Measurements from ENCODE around the gene PTPRG. TPM values are rescaled to one million over a fixed set of nuclear protein-coding genes. Genes with fewer than 3 reads are reported as not detected.

PTPRG gene
- total RNA-seq, 1 donor from 2014 or later: 34.1 TPM

DNA sequence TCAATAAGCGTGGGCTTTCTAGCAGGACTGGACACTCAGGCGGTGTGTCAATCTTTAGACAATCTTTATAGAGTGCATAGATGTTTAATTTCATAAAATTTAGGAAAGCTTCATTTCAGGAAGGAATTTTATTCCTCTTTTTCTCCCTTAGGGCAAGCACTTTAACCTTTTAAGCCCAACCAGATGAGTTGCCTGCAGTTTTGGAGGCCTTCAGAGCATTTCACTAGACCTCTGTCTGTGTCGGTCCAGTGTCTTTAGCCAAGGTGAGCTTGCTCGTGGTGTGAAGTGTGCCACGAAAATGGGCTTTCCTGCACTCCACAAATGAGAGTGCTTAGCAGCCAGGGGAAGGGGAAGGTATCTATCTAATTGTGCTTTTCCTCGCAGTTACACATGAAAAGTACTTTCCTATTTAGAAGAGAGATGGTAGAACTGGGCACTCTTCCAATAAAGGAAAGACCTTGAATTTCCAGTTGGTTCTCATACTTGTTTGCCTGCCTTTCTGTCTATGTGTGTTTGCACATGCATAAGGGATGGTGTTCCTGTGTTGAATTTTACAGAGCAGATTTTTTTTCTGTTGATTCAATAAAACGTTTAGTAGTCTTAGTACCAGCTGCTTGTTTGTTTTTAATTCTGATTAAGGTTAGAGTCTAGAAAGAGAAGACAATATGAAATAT lies 758.3 kb downstream of the PTPRG start:
- DNase-seq (ENCODE audit: missing footprints): no peak
- intact Hi-C loops (cut with DNase I): no loop called here
- no peak for ATAC-seq

DNA sequence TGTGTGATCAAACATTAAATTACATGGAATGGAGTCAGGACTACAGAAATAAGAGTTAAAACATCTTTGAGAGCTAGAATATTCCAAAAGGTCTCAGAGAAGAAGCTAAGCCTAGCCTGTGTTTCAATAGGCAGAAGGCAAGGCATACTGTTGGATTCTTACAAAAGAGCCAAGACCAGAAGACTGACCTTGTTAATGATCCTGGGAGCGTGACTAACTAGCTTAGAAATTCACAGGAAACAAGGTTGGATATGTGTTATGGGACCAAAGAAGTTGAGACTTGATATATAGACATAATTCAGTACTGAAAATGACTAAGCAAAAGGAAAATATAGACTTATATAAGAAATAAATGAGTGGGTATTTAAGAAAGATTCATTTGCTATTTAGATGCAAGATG lies 761.9 kb downstream of the PTPRG start:
- DNase-seq (ENCODE audit: missing footprints) (no peak), ATAC-seq (no peak)
- intact Hi-C loops (cut with DNase I): no loop called here

DNA sequence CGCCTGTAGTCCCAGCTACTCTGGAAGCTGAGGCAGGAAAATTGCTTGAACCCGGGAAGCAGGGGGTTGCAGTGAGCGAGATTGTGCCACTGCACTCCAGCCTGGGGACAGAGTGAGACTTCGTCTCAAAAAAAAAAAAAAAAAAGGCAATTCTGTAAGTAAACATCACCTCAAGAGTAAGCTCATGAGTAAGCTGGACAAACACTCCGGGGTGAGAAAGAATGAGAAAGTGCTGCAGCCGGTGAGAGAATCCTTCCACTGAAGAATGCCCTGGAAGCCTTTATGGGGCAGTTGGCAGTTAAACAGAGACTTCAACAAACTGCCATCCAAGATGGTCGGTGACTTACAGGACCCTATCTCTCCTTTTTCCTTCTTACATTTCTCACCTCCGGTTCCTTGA lies 764.5 kb downstream of the PTPRG start:
- DNase-seq (ENCODE audit: missing footprints): no peak
- no peak for ATAC-seq
- intact Hi-C loops (cut with DNase I): no loop called here

DNA sequence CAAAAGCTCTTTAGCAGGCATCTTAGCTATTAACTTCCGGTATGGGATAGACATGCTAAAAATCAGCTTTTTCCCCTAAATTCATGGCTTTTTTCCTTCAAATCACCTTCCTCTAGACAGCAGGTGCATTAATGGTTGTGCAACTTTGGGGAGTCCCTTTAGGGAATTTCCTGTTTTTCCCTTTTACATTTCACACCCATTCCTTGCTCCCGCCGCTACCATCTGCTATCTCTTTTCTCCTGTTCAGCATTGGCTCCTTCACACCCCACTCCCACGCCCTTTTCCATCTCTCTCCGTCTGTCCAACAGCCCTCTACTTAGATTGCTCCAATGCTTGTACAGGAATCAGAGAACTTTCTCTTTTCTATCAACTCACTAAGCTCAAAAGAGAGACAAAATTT lies 768.6 kb downstream of the PTPRG start:
- intact Hi-C loops (cut with DNase I): no loop called here
- ATAC-seq (no peak), DNase-seq (ENCODE audit: missing footprints) (no peak)

DNA sequence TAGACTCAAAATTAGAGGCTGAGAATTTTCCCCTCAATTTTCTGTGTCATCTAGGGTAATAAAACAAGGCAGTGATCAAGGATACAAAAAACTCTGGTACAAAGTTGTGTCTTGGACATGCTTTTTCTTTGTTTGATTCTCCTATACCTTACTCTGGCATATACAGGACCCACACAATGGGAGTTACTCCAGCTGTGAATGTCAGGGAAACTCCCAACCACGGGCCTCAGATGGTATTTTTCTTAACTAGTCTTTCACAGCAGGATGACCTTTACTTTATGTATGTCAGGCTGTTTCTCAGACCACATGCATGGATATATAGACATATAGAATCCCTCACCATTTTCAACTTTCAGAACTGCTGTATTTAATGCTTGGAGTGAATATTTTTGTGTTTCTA lies 770.6 kb downstream of the PTPRG start:
- ATAC-seq: no peak
- intact Hi-C loops (cut with DNase I): no loop called here
- no peak for DNase-seq (ENCODE audit: missing footprints)

DNA sequence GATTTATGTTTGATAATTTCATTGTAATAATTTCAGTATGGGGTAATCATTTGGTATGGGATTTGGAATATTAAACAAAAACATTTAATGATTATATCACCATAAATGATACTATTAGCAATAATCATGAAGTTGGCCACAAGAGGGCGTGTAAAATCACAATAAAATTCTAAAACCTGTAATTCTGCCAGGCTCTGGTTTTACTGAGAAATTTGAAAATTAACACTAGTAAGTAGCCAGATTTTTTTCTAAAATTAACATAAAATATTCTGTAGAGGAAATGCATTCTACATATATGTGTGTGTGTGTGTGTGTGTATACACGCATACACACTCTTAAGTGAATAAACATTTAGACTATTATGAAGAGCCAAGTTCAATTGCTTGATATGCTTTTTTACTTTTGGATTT lies 771.5 kb downstream of the PTPRG start:
- intact Hi-C loops (cut with DNase I): no loop called here
- no peak for DNase-seq (ENCODE audit: missing footprints)
- no peak for ATAC-seq

DNA sequence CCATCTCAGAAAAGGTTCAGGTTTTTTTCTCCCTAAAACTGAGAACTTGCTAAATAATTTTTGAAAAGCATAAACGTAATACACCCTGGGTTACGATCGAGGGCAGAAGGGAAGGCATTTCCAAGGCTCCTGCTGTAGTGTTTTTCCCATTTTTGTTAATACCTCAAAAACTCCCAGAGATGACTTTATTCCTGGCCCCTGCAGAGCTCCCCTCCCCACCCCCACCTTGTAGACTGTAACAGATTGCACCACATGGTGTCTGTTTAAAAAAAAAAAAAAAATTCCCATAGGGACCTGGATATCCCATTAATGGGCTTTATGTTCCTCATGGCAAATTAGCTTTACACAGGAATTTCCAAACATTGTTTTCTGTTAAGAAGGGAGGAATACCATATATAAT lies 773.8 kb downstream of the PTPRG start:
- ATAC-seq: no peak
- intact Hi-C loops (cut with DNase I): no loop called here
- DNase-seq (ENCODE audit: missing footprints): no peak

DNA sequence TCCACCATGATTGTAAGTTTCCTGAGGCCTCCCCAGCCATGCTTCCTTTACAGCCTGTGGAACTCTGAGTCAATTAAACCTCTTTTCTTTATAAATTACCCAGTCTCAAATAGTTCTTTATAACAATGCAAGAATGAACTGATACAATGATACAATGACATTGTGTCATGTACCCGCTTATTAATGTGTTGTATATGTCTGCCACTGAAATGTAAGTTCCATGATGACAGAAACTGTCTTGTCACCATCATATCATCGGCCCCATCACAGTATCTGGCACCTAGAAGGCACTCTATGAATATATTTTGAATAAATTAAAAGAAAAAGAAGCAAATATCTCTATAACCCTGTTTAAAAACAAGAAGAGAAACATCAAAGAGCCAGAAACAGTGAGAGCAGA lies 782.4 kb downstream of the PTPRG start:
- intact Hi-C loops (cut with DNase I): no loop called here
- DNase-seq (ENCODE audit: missing footprints): no peak
- ATAC-seq: no peak

Measured in Right ventricle myocardium inferior (tissue), 1 donor.